Left lung (tissue), 10 donors: ENCODE results near the gene SELENOF. TPM values are rescaled to one million over a fixed set of nuclear protein-coding genes. Genes with fewer than 3 reads are reported as not detected.

Experiments used
- ATAC-seq: fragments of 200-7000 bp; cut with Tn5 transposase; one replicate; pipeline ENCODE4 v1.9.1; 2020; ENCODE audit warnings: moderate library complexity
- DNase-seq, 4 donors: peaks; one replicate each; pipeline ENCODE4 v3.0.0-alpha.2; 2013 to 2020
- H3K27ac ChIP-seq, 2 donors: fragments of 200-600 bp; sonication (generic) in 1 of 2; one replicate each; pipeline versions ENCODE4 v1.5.0 to v1.8.0; 2020 to 2021
- H3K27me3 ChIP-seq, 2 donors: fragments of 200-600 bp; sonication (generic) in 1 of 2; one replicate each; pipeline versions ENCODE4 v1.5.0 to v1.8.0; 2020 to 2021
- H3K36me3 ChIP-seq, 2 donors: fragments of 200-600 bp; sonication (generic) in 1 of 2; one replicate each; pipeline versions ENCODE4 v1.5.0 to v1.8.0; 2020 to 2021
- H3K4me1 ChIP-seq, 2 donors: fragments of 200-600 bp; one replicate each; pipeline ENCODE4 v1.8.0; 2021
- H3K4me3 ChIP-seq, 2 donors: fragments of 200-600 bp; sonication (generic) in 1 of 2; one replicate each; pipeline versions ENCODE4 v1.5.0 to v1.8.0; 2020 to 2021; ENCODE audit warnings: mild to moderate bottlenecking in 1 of 2
- H3K9me3 ChIP-seq, 2 donors: fragments of 200-600 bp; sonication (generic) in 1 of 2; one replicate each; pipeline versions ENCODE4 v1.5.0 to v1.8.0; 2020 to 2021
- CTCF ChIP-seq, 2 donors: fragments of 200-600 bp; sonication (generic) in 1 of 2; IDR thresholded peaks; one replicate each; pipeline versions ENCODE4 v1.5.0 to v1.8.0; 2021; ENCODE audit warnings: antibody characterized with exemption in 2 of 2
- intact Hi-C, 2 donors: fragments of 100-400 bp; cut with DNase I; formaldehyde crosslinking; loops; one replicate each; pipeline versions ENCODE4 v1.11.2 to v1.14.2; 2022
- polyA plus RNA-seq, 6 donors: library from polyadenylated mRNA; unstranded; fragments of 120-200 nt; gene quantifications; one replicate each; pipeline ENCODE4 v1.2.1, GENCODE V29; 2013; ENCODE audit not compliant: insufficient read length in 6 of 6
- total RNA-seq, 2 donors: library from RNA; stranded (reverse); fragmentation: NEBNext Ultra II Directional; extraction: Animal tissue kit (Norgen Biotek cat#: 25700); gene quantifications; one replicate each; pipeline ENCODE4 v1.2.1, GENCODE V29; 2021
- donor health status: DM: no; HTN: yes; CAD: no.
- donor health status: DM: no; HTN: no; CAD: no.

SELENOF gene
- total and polyA plus RNA-seq, 8 donors, result 217 to 302 (median 270) TPM

DNA sequence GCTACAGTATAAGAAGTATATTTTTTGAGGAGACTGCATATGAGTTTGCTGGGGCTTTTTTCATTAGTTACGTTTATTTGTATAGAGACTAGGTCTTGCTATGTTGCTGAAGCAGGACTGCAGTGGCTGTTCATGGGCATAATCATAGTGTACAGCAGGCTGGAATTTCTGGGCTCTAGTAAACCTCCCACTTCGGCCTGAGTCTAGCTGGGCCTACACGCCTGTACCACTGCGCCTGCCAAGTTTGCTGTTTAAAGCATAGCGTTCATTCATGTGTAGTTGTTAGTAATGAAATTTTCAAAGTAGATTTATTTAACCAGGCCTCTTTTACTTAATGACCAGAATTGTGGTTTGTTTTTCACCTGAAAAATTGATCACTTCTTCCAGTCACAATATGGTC is 34.3 kb upstream of the SELENOF start:
- ATAC-seq, result peak; percentile 65
- Histone ChIP-seq H3K4me3 (no peak overlapping the region), H3K36me3 (no peaks in the 10 kb centered on the region), H3K27me3 (no peaks in the 10 kb centered on the region), H3K4me1 (no peaks in the 10 kb centered on the region), H3K9me3 (no peaks in the 10 kb centered on the region), H3K27ac (no peak overlapping the region)
- TF ChIP-seq CTCF (IDR thresholded peaks at IDR 0.05), result no peak
- peak in 1 of 4 donors; percentile 71 for DNase-seq
- intact Hi-C loops, result no loop called here

DNA sequence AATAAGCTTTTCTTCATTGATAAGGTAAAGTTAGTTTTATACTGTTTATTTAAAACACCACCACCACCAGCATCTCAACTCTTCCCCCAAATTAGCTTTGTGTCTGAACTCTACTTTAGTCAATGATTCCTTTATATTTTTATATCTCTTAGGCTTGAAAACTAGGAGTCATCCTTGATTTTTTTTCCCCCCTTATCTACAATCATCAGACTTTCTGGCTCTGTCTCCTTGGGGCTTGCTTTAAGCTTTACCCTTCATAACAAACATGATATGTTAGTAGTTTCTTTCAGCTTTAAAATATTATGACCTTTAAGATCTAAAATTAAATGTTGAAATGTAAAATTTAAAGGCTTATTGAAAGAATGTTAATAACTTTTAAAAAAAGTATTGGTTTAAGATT is 28.8 kb upstream of the SELENOF start:
- Histone ChIP-seq H3K27ac (no peak overlapping the region), H3K36me3 (no peaks in the 10 kb centered on the region), H3K4me1 (no peaks in the 10 kb centered on the region), H3K27me3 (no peaks in the 10 kb centered on the region), H3K4me3 (no peak overlapping the region), H3K9me3 (no peaks in the 10 kb centered on the region)
- TF ChIP-seq CTCF (IDR thresholded peaks at IDR 0.05), result no peak
- DNase-seq (no peak), ATAC-seq (no peak)
- intact Hi-C loops, result no loop called here

GRCh38 chr1:86942042-86942441 is 28.1 kb upstream of the SELENOF start:
- no peaks in the 10 kb centered on the region for H3K9me3 ChIP-seq
- no peak overlapping the region for H3K27ac ChIP-seq
- no peak overlapping the region for H3K4me3 ChIP-seq
- no peak for ATAC-seq
- H3K36me3 ChIP-seq, result no peaks in the 10 kb centered on the region
- intact Hi-C loops, result no loop called here
- no peaks in the 10 kb centered on the region for H3K4me1 ChIP-seq
- H3K27me3 ChIP-seq, result no peaks in the 10 kb centered on the region
- no peak for TF ChIP-seq CTCF (IDR thresholded peaks at IDR 0.05)
- DNase-seq, result peak in 1 of 4 donors; percentile 19

- H3K27me3 ChIP-seq, result no peaks in the 10 kb centered on the region
- H3K4me3 ChIP-seq, result no peak overlapping the region
- H3K4me1 ChIP-seq, result no peaks in the 10 kb centered on the region
- intact Hi-C loops, result no loop called here
- no peaks in the 10 kb centered on the region for H3K36me3 ChIP-seq
- no peak overlapping the region for H3K27ac ChIP-seq
- ATAC-seq (no peak), DNase-seq (no peak)
- no peak for TF ChIP-seq CTCF (IDR thresholded peaks at IDR 0.05)
- H3K9me3 ChIP-seq, result no peaks in the 10 kb centered on the region
These were observed 26.7 kb upstream of the SELENOF start for GRCh38 chr1:86940599-86940998.

DNA sequence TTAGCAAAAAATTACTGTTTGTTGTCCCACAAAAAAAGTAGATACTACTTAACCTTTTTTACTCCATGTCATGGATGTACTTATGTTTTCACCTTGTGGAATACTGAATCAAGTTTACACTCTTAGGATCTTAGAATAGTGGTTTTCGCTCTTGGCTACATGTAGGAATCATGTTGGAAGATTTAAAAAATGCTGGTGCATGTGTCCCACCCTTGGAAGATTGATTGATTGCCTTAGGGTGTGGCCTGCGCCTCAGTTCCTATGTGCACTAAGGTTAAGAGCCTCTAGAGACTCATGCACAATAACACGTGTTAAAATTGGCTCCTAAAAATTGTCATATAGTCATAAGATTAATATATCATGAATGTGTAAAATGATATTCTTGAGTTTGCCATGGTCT is 25.5 kb upstream of the SELENOF start:
- TF ChIP-seq CTCF (IDR thresholded peaks at IDR 0.05), result no peak
- Histone ChIP-seq H3K27me3 (no peaks in the 10 kb centered on the region), H3K4me3 (no peak overlapping the region), H3K4me1 (no peaks in the 10 kb centered on the region), H3K36me3 (no peaks in the 10 kb centered on the region), H3K27ac (no peak overlapping the region), H3K9me3 (no peaks in the 10 kb centered on the region)
- ATAC-seq (no peak), DNase-seq (no peak)
- intact Hi-C loops, result no loop called here
